CD4-positive, alpha-beta T cell treated with Interferon alpha-2 for 1 hour (primary cell): ENCODE results near the gene LGSN.
A peak's percentile ranks its signal among the peaks of the same experiment; 100 is the strongest.
"Not testable (repeated sequence)": the region's sequence is repeated elsewhere in the genome, so short reads cannot be mapped to it uniquely, and the experiment has no call there.

Source experiments
- DNase-seq, 2 donors: peaks; one replicate each; pipeline ENCODE4 v3.0.0-alpha.2; 2020 to 2022

LGSN gene, protein sequence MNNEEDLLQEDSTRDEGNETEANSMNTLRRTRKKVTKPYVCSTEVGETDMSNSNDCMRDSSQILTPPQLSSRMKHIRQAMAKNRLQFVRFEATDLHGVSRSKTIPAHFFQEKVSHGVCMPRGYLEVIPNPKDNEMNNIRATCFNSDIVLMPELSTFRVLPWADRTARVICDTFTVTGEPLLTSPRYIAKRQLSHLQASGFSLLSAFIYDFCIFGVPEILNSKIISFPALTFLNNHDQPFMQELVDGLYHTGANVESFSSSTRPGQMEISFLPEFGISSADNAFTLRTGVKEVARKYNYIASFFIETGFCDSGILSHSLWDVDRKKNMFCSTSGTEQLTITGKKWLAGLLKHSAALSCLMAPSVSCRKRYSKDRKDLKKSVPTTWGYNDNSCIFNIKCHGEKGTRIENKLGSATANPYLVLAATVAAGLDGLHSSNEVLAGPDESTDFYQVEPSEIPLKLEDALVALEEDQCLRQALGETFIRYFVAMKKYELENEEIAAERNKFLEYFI

GRCh38 chr6:63319939-63320338, at the start of gene LGSN:
Gene LGSN (minus strand): TSS chr6:63319983. CDS start chr6:63319943, 40 bp downstream.
- DNase-seq: no peak

DNA sequence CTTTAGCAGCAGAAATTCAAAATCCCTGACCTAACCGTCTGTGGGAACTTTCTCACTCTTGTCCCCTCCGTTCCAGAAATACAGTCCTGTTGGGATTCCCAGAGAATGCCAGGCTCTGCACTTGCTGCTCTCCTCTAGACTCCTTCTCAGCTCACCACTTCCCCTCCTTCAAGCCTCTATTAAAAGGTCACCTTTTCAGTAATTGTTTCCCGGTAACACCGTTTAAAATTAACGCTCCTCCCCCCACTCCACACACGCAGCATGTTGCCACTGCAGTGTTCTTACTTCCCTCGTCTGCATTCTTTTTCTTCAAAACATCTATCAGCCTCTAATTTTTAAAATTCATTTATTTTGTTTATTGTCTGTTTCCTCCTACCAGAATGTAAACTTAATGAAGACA, 48.6 kb upstream of the LGSN start:
- DNase-seq: no peak

GRCh38 chr6:63362500-63363120, 42.8 kb upstream of the LGSN start:
- DNase-seq: not testable (repeated sequence)

- not testable (repeated sequence) for DNase-seq
Observed at GRCh38 chr6:63357384-63357783, 37.6 kb upstream of the LGSN start.

- no peak for DNase-seq
Observed at GRCh38 chr6:63355632-63356031, 35.8 kb upstream of the LGSN start.

GRCh38 chr6:63353286-63353630, 33.5 kb upstream of the LGSN start:
- DNase-seq: no peak

- DNase-seq: peak; percentile 37 to 67
Observed at GRCh38 chr6:63352544-63353285, 32.9 kb upstream of the LGSN start.

DNA sequence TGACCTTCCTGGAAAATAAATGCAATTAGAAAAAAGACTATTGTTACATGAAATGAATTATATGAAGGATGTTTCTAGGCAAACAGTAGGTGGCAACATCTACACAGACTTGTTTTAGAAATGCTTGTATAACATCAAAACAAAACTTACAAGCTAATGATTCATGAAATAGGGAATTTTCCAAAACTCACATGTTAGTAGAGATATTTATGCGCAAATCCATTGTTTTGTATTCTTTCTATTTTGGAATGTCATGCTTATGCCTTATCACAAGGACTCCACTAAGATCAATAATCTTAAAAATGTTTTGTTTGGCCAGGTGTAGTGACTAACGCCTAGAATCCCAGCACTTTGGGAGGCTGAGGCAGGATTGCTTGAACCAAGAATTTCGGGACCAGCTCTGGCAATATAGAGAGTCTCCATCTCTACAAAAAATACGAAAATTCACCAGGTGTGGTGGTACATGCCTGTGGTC, 32.3 kb upstream of the LGSN start:
- DNase-seq: peak in 1 of 2 donors; percentile 7

- DNase-seq: no peak
Observed at GRCh38 chr6:63349401-63349800, 29.6 kb upstream of the LGSN start.

DNA sequence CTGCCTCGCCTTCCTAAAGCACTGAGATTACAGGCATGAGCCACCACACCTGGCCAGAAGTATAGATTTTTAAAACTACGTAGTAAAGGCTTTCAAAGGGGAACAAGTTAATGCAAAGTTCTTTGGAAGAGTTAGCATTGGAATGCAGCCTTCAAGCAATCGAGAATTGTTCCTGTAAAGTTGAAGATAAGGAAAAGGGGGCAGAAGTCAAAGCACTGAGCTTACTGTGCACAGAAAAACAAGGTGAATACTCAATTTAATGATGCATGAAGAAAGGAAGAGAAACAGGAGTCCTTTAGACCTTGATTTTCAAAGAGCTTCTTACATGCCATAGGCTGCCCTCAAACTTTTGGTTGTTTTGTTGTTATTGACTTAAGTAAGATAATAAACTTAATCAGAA, 29.1 kb upstream of the LGSN start:
- no peak for DNase-seq

DNA sequence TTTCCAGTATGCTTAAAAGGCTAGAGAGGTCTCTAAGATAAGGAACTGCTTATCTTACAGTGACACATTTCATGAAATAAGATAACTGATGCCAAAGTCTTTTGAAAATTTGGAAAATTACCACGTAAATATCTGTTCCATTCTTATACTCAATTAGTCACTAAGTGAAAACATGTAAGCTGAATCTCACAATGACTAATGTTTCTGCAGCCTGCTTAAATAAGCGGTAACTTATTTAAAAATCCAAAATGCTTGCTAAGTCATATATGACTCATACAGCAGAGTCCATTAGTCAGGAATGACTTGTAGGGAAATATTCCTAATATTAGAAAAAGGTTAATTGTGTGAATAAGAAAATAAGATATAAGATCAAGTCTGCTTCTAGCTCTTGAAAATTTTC, 27.8 kb upstream of the LGSN start:
- DNase-seq: no peak

GRCh38 chr6:63346217-63346835, 26.5 kb upstream of the LGSN start:
- no peak for DNase-seq

GRCh38 chr6:63340351-63340750, 20.6 kb upstream of the LGSN start:
- no peak for DNase-seq

GRCh38 chr6:63334652-63335051, 14.9 kb upstream of the LGSN start:
- DNase-seq: not testable (repeated sequence)

- no peak for DNase-seq
Observed at GRCh38 chr6:63333440-63333839, 13.7 kb upstream of the LGSN start.

DNA sequence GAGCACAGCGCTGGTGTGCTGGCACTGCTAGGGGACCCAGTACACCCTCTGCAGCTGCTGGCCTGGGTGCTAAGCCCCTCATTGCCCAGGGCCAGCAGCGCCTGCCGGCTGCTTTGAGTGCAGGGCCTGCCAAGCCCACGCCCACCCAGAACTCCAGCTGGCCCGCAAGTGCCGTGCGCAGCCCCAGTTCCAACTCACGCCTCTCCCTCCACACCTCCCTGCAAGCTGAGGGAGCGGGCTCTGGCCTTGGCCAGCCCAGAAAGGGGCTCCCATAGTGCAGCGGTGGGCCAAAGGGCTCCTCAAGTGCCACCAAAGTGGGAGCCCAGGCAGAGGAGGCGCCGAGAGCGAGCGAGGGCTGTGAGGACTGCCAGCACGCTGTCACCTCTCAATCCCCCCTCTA, 6.8 kb upstream of the LGSN start:
- DNase-seq: not testable (repeated sequence)

GRCh38 chr6:63322981-63323380, 3.2 kb upstream of the LGSN start:
- no peak for DNase-seq

- no peak for DNase-seq
Observed at GRCh38 chr6:63321821-63322220, 2.0 kb upstream of the LGSN start.

DNA sequence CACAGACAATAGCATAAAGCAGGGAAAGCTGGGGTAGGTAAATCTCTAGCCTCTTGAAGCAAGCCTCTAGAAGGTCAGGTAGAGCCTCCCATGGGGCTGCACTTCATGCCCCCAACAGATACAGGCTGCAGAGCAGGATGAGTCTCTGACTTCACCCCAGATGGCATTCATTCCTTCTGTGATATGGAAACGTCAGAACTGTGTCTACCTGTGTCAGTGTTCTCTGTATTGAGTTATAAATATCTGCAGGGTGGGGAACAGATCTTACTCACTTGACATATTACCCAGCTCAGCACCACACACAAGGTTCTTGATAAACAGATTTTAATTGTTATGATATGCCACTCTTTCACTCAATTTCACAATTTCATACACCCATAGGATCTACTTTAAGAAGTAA, 2.1 kb downstream of the LGSN start:
- DNase-seq: no peak

- no peak for DNase-seq
Observed at GRCh38 chr6:63316113-63316512, 3.7 kb downstream of the LGSN start.

GRCh38 chr6:63313111-63313510, 6.7 kb downstream of the LGSN start:
- DNase-seq: no peak

DNA sequence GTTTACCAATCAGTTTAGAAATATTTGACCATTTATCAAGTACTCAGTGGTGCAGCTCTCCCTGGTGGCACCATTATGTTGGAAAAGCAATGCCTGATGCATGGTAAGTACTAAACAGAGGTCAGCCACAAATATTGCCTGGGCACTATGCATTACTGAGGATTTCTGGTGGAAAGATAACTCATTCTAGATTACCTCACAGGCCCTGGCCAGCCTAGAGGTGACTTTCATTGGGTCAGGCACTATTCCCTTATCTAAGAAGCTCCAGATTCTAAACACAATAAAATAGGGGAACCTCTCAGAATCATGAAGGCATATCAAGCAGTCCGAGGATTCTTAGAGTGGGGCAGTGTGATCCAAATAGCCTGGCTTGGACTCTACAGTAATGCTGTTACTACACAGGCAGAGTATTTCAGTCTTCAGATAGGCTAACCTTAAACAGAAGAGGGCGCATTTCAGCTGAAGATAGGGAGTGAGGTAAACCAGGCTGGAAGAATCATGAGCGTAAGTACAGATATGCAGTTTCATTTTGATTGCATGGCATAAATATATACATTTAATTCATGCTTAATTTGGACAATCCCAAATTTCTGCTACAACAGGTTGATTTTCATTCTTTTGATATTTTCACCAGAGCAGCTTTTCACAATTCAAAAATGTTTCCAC, 12.1 kb downstream of the LGSN start:
- DNase-seq: peak in 1 of 2 donors; percentile 4
